Common myeloid progenitor, CD34-positive (primary cell): ENCODE data around the gene SLCO3A1.

Source experiments
- CTCF ChIA-PET: fragments of 350-600 bp; sonication (Branson Sonifier 250); formaldehyde crosslinking; loops from one replicate; lab custom pipeline; 2021; ENCODE audit warnings: antibody characterized with exemption; lab: Charles Lee
- POLR2A ChIA-PET: fragments of 350-600 bp; sonication (Branson Sonifier 250); formaldehyde crosslinking; loops from one replicate; lab custom pipeline; 2021; ENCODE audit warnings: antibody characterized with exemption; lab: Charles Lee
- DNase-seq, 3 donors: peaks; one replicate each; pipeline versions ENCODE4 v3.0.0 to v3.0.0-alpha.2; 2013
- H3K27ac ChIP-seq, 2 experiments: 1 replicate in 1 of 2; 2 replicates in 1 of 2; pipeline ENCODE4 v1.7.0; 2013; ENCODE audit warnings: inconsistent platforms in 2 of 2, low read length in 2 of 2, mild to moderate bottlenecking in 2 of 2, low read depth in 1 of 2, moderate library complexity in 1 of 2; ENCODE audit not compliant: severe bottlenecking in 2 of 2, insufficient read depth in 1 of 2, poor library complexity in 1 of 2
- H3K27me3 ChIP-seq, 5 experiments: replicated peaks in 2 of 5; 1 replicate in 3 of 5; 2 replicates in 2 of 5; pipeline versions ENCODE4 v1.6.1 to v1.7.0; 2013; ENCODE audit warnings: low read length in 4 of 5, mild to moderate bottlenecking in 2 of 5, moderate library complexity in 2 of 5, inconsistent platforms in 1 of 5; ENCODE audit not compliant: insufficient read depth in 5 of 5, control insufficient read depth in 4 of 5
- H3K36me3 ChIP-seq, 4 experiments: 1 replicate in 2 of 4; 2 replicates in 2 of 4; pipeline versions ENCODE4 v1.6.1 to v1.7.0; 2013; ENCODE audit warnings: low read length in 3 of 4, control low read depth in 1 of 4, mild to moderate bottlenecking in 1 of 4; ENCODE audit not compliant: control insufficient read depth in 4 of 4, insufficient read depth in 4 of 4
- H3K4me1 ChIP-seq, 4 experiments: 1 replicate in 3 of 4; 2 replicates in 1 of 4; pipeline versions ENCODE4 v1.6.1 to v1.7.1; 2013; ENCODE audit warnings: low read length in 3 of 4, mild to moderate bottlenecking in 3 of 4, control low read depth in 1 of 4, inconsistent platforms in 1 of 4, moderate library complexity in 1 of 4; ENCODE audit not compliant: control insufficient read depth in 4 of 4, insufficient read depth in 4 of 4; ENCODE audit errors: control extremely low read depth in 1 of 4
- H3K4me3 ChIP-seq, 7 experiments: 1 replicate in 4 of 7; 2 replicates in 3 of 7; pipeline versions ENCODE4 v1.5.1 to v1.7.0; 2013; ENCODE audit warnings: mild to moderate bottlenecking in 7 of 7, low read length in 6 of 7, moderate library complexity in 6 of 7, inconsistent platforms in 2 of 7, low read depth in 2 of 7, control low read depth in 1 of 7; ENCODE audit not compliant: insufficient read depth in 4 of 7, control insufficient read depth in 1 of 7; ENCODE audit errors: extremely low read depth in 1 of 7
- H3K9me3 ChIP-seq, 5 experiments: 1 replicate in 4 of 5; 2 replicates in 1 of 5; pipeline versions ENCODE4 v1.6.1 to v1.7.1; 2013; ENCODE audit warnings: low read length in 4 of 5, mild to moderate bottlenecking in 2 of 5, inconsistent platforms in 1 of 5, low read depth in 1 of 5, moderate library complexity in 1 of 5; ENCODE audit not compliant: control insufficient read depth in 4 of 5, insufficient read depth in 2 of 5; ENCODE audit errors: control extremely low read depth in 1 of 5
- WGBS: methylation state at CpG from one replicate; pipeline ENCODE4 v1.1.5; 2013; ENCODE audit not compliant: insufficient coverage; 5-methylcytosine and 5-hydroxymethylcytosine counted together

SLCO3A1 gene

GRCh38 chr15:91849749-91850161, 3.8 kb upstream of the SLCO3A1 start:
- H3K4me1 ChIP-seq: peaks cover 31 to 54% (median 45%) of the 10 kb centered on the region in 4 experiments
- no peaks in the 10 kb centered on the region for H3K9me3 ChIP-seq
- H3K27ac ChIP-seq: no peak overlapping the region
- peak; percentile 89 to 97 (median 94) for DNase-seq
- CTCF ChIA-PET: interaction anchor here (0.6 to 8.3 kb wide), 20 partner anchors 10 to 334 kb away, joined by 3 to 54 read pairs (median 5); no protein-coding TSS in a partner anchor
- H3K27me3 ChIP-seq: no peaks in the 10 kb centered on the region
- H3K4me3 ChIP-seq: peak overlapping the region in 3 of 7 experiments; percentile 1 to 55 (median 22)
- no CpG with 5 or more reads among the region's 7 CpGs for WGBS
- no peaks in the 10 kb centered on the region for H3K36me3 ChIP-seq
- POLR2A ChIA-PET: interaction anchor here (0.6 to 0.7 kb wide), 2 partner anchors 14 to 18 kb away, joined by 3 read pairs; no protein-coding TSS in a partner anchor

GRCh38 chr15:91852741-91853510, 582 bp upstream of the SLCO3A1 start:
- under 1% methylated on average over 39 of the region's 70 CpGs for WGBS
- Histone ChIP-seq H3K27ac (peak overlapping the region; percentile 49 to 76), H3K27me3 (no peaks in the 10 kb centered on the region), H3K9me3 (no peaks in the 10 kb centered on the region), H3K36me3 (no peaks in the 10 kb centered on the region), H3K4me3 (peak overlapping the region; percentile 65 to 87 (median 76)), H3K4me1 (peaks cover 47 to 81% (median 71%) of the 10 kb centered on the region in 4 experiments)
- DNase-seq: peak; percentile 75 to 85 (median 79)
- ChIA-PET POLR2A (interaction anchor here (0.6 to 1.3 kb wide), 4 partner anchors 15 to 346 kb away, joined by 3 to 8 read pairs (median 3); no protein-coding TSS in a partner anchor), CTCF (interaction anchor here (0.6 to 8.3 kb wide), 15 partner anchors 9 to 754 kb away, joined by 3 to 54 read pairs (median 3); no protein-coding TSS in a partner anchor)

GRCh38 chr15:91853948-91854638, 585 bp downstream of the SLCO3A1 start:
- CTCF ChIA-PET: interaction anchor here (0.7 to 8.3 kb wide), 15 partner anchors 8 to 553 kb away, joined by 3 to 54 read pairs (median 3); no protein-coding TSS in a partner anchor
- 1% methylated on average over 37 of the region's 60 CpGs for WGBS
- H3K9me3 ChIP-seq: no peaks in the 10 kb centered on the region
- DNase-seq: peak in 1 of 3 donors; percentile 60
- no peaks in the 10 kb centered on the region for H3K27me3 ChIP-seq
- POLR2A ChIA-PET: interaction anchor here (0.8 to 1.3 kb wide), 6 partner anchors 10 to 216 kb away, joined by 3 to 8 read pairs (median 3); no protein-coding TSS in a partner anchor
- peak overlapping the region; percentile 60 to 87 (median 74) for H3K4me3 ChIP-seq
- H3K27ac ChIP-seq: peak overlapping the region in 1 of 2 experiments; percentile 55
- peaks cover 0 to 6% (median 2%) of the 10 kb centered on the region in 4 experiments for H3K36me3 ChIP-seq
- H3K4me1 ChIP-seq: peaks cover 45 to 83% (median 74%) of the 10 kb centered on the region in 4 experiments

- POLR2A ChIA-PET: interaction anchor here (0.6 to 1.2 kb wide), 5 partner anchors 10 to 215 kb away, joined by 3 to 6 read pairs (median 3); no protein-coding TSS in a partner anchor
- peak; percentile 80 to 97 (median 96) for DNase-seq
- peak overlapping the region in 1 of 2 experiments; percentile 55 for H3K27ac ChIP-seq
- peak overlapping the region in 6 of 7 experiments; percentile 60 to 87 (median 76) for H3K4me3 ChIP-seq
- CTCF ChIA-PET: interaction anchor here (1.1 to 8.3 kb wide), 11 partner anchors 8 to 553 kb away, joined by 3 to 54 read pairs (median 4); no protein-coding TSS in a partner anchor
- H3K4me1 ChIP-seq: peaks cover 40 to 78% (median 69%) of the 10 kb centered on the region in 4 experiments
- H3K27me3 ChIP-seq: no peaks in the 10 kb centered on the region
- peaks cover 0 to 6% (median 2%) of the 10 kb centered on the region in 4 experiments for H3K36me3 ChIP-seq
- 2% methylated on average over 8 of the region's 12 CpGs for WGBS
- no peaks in the 10 kb centered on the region for H3K9me3 ChIP-seq
Observed at GRCh38 chr15:91854639-91854990, 1.1 kb downstream of the SLCO3A1 start.

GRCh38 chr15:91855241-91855640, 1.7 kb downstream of the SLCO3A1 start:
- H3K4me3 ChIP-seq: peak overlapping the region in 3 of 7 experiments; percentile 69 to 87 (median 78)
- DNase-seq: peak in 2 of 3 donors; percentile 28 to 49
- POLR2A ChIA-PET: interaction anchor here (0.6 to 1.2 kb wide), 3 partner anchors 9 to 67 kb away, joined by 3 to 5 read pairs (median 3); no protein-coding TSS in a partner anchor
- no peaks in the 10 kb centered on the region for H3K27me3 ChIP-seq
- H3K4me1 ChIP-seq: peaks cover 36 to 80% (median 66%) of the 10 kb centered on the region in 4 experiments
- H3K27ac ChIP-seq: no peak overlapping the region
- CTCF ChIA-PET: interaction anchor here (1.3 to 8.3 kb wide), 5 partner anchors 9 to 554 kb away, joined by 3 to 54 read pairs (median 5); no protein-coding TSS in a partner anchor
- 0% methylated on average over 1 of the region's 6 CpGs for WGBS
- peaks cover 0 to 6% (median 2%) of the 10 kb centered on the region in 4 experiments for H3K36me3 ChIP-seq
- no peaks in the 10 kb centered on the region for H3K9me3 ChIP-seq

- Histone ChIP-seq H3K4me3 (no peak overlapping the region), H3K27ac (no peak overlapping the region), H3K36me3 (peaks cover 0 to 6% (median 2%) of the 10 kb centered on the region in 4 experiments), H3K4me1 (peaks cover 38 to 80% (median 65%) of the 10 kb centered on the region in 4 experiments), H3K9me3 (no peaks in the 10 kb centered on the region), H3K27me3 (no peaks in the 10 kb centered on the region)
- 92% methylated on average over 8 of the region's 14 CpGs for WGBS
- CTCF ChIA-PET: interaction anchor here (1.8 to 8.3 kb wide), 2 partner anchors 86 to 223 kb away, joined by 5 to 54 read pairs; no protein-coding TSS in a partner anchor
- POLR2A ChIA-PET: no interaction called here
- DNase-seq: peak in 1 of 3 donors; percentile 43
Observed at GRCh38 chr15:91855684-91856489, 2.4 kb downstream of the SLCO3A1 start.
